Measurements from ENCODE around the gene USP15.

USP15 gene

DNA sequence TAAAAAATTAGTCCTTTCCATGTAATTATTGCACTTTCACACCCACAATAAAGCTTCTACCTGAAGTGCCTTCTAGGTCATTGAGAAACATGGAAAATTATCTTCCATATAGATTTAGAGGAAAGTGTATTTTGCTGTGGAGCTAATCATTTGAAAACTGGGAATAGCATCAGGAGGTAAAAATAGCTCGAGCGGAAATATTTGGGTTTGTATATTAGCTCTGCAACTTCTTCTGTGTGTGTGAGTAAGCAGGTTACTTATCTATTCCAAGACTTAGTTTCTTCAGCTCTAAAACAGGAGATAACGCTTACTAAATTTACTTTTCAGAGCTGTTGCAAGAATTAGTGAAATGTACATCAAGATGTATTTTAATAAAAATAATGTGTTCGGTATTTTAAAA, 111.5 kb downstream of the USP15 start:
- no peak for DNase-seq (ENCODE audit: low read depth)

DNA sequence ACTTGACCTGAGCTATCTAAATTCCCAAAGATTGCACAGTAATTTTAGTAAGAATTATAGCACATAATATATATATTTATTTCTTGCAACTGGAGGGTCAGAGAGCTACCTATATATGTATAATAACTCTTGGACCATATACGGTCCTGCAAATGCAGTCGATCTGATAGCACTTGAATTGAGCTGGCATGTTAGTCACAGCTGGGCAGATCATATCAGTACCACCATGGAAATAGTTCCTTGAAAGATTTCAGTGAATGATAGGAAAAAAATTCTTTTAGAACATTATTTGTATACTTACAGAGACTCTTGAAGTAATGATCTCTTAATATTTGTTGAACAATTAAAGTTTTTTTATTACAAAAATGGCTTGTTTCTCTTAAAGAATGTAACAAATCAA, 111.9 kb downstream of the USP15 start:
- no peak for DNase-seq (ENCODE audit: low read depth)

DNA sequence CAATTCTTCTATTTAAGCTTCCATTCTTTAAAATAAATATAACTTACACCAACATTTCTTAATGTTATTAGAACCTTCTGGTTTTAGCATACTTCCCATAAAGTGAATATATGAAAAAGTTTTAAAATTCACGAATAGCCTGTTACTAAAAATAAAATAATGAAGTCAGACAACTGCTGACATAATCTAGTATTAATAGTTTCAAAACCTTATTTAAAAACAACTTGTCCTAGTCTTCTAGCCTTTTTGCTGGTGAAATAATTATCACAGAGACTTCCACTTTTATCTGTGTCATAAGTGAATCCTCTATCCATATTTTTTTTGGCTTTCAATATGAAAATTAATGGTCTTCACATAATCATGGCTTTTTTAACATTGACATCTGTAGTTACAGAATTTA, 112.6 kb downstream of the USP15 start:
- DNase-seq (ENCODE audit: low read depth), result no peak

DNA sequence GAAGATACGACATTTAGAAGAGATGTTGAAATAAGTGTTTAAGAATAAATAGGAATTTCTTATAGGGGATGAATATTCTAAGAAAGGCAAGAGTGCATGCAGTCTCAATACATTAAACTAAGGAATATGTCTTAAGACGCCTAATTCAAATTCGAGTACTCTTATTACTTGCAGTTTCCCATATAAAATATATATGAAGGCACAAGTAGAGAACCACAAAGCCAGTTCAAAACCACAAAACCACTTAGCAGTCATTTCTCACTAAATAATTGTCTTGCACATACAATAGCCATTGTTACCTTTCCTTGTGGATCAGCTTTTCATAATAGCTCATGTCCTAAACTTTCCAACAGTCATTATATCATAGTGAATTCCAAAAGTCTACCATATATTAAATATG, 115.4 kb downstream of the USP15 start:
- DNase-seq (ENCODE audit: low read depth), result no peak

DNA sequence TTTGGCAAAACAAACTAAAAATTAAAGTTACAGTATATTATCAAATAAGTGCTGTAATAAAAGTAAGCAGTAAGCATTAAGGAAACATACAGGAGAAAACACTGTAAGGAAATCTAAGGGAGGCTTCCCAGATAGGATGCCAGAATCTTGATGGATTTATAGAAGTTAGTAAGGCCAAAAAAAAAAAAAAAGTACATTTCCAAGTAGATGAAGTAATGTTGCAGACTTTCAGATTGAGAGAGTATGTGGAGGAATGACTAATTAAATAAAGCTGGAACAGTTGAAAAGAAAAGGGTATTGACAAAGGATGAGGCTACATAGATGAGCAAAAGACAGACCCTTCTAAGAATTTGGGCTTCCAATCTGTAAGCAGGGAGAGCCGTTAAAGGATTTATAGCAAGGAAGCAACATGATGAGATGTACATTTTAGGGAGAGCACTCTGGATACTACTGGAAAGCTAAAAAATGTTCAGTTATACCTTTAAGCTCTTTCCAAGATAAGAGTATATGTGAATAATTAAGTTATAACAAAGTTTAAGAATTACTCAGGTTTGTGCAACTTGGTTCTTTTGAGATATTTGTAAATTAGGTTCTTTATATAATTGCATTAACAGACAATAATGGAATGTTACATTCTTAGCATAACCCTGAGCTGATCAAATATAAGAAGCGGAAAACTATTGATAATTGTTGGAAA, 119.0 kb downstream of the USP15 start:
- DNase-seq (ENCODE audit: low read depth), result peak; percentile 0

DNA sequence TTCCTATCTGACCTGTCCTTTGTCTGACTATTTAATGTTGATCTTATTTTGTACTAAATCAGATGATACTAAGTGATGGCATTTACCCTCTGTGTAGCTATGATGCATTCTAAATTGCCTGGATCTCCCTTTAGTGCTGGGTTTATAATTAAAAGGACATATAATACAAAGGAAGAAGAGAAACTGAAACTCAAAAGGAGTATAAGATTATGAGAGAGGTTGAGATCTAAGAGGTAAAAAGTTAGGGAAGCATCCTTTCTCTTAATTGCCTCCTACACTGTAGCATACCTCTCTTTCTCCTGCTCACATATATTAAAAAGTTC, 119.5 kb downstream of the USP15 start:
- DNase-seq (ENCODE audit: low read depth), result no peak

DNA sequence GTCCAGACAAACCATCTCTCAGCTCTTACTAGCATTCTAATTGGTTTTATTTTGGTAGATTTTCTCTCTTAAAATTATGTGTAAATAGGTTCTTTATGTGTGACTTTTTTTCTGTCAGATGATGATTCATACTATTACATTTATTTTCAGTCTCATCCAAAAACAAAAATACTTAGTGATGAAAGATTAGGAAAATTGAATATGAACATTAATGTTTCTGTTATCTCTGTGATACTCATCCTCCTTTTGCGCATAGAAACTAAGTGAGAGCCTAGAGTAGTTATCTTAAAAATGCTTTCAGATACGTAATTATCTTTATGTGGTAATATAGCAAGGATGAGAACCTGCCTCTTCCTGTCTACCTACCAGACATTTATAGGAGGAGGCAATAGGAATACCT, 122.3 kb downstream of the USP15 start:
- no peak for DNase-seq (ENCODE audit: low read depth)

DNA sequence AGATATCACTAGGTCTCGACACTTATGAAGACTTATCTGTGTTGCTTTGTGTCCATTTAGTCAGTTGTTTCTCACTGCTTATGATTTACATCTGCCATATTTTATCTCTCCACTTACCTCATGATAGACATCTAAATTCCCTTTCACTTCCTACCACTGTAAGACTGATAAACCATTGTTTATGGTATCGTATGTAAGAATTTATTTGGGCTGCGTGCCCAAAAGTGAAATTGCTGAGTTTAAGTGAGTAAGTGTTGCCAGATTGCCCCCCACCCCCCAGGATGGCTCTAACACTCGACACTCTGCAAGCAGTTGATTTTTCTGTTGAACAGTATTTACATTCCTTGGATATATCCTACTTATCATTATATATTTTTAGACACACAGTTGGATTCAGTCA, 136.5 kb downstream of the USP15 start:
- no peak for DNase-seq (ENCODE audit: low read depth)

DNA sequence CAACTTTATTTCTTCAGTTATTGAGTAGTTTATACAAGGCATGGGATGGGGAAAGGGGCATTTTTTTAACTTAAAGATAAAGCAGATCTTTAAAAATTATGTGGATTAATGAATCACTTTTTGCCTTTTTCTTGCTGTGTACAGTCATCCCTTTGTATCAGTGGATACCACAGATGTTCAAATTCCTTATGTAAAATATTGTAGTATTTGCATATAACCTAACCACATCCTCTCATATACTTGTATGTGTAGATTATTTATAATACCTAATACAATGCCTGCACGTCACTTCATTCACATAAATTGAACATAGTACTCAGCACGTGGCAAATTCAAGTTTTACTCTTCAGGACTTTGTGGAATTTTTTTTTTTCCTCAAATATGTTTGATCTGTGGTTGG, 139.9 kb downstream of the USP15 start:
- DNase-seq (ENCODE audit: low read depth), result no peak

DNA sequence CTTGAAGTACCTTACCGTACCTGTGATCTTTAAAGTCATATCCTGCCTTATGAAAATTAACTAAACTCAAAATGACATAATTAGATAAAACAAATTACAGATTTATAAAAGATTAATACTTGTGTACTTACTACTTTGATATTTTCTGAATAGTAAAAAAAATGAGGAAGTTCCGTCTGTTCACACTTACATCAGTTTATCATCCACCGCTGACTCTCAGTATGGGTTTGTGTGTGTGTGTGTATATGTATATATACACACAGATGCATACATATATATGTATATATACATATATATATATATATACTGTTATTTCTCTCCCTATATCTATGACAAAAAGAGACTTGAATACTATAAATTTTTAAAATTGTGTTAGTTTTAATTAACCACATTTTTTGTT, 141.4 kb downstream of the USP15 start:
- no peak for DNase-seq (ENCODE audit: low read depth)

DNA sequence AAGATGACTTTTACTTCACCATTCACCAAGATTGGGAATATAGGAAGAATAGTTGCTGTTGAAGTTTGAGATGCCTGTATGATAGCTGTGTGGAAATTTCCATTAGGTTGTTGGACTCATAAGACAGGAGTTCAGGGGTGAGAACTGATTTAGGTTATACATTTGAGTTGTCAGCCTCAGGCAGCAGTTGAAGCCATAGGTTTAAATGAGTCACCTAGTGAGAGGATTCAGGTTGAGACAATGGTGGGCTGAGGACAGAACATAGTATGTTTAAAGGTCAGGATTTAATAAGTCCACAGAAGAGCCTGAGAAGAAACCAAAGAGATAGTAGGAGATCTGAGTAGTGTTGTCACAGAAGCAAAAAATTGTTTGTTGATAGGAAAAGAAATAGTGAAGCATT, 142.8 kb downstream of the USP15 start:
- DNase-seq (ENCODE audit: low read depth), result no peak

DNA sequence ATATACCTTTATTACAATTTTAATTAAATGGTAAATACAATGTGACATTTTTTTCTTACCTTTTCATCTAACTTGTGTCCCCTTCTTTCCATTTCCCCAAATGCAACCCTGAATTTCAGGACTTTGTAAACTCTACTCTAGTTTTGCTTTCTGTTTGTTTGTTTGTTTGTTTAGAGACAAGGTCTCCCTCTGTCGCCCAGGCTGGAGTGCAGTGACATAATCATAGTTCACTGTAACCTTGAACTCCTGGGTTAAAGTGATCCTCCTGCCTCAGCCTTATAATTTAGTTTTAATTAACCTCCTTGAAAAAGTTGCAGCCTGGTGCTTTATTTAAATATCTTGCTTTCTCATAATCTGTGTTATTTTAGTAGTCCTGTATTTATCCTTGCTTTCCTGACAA, 147.4 kb downstream of the USP15 start:
- no peak for DNase-seq (ENCODE audit: low read depth)

DNA sequence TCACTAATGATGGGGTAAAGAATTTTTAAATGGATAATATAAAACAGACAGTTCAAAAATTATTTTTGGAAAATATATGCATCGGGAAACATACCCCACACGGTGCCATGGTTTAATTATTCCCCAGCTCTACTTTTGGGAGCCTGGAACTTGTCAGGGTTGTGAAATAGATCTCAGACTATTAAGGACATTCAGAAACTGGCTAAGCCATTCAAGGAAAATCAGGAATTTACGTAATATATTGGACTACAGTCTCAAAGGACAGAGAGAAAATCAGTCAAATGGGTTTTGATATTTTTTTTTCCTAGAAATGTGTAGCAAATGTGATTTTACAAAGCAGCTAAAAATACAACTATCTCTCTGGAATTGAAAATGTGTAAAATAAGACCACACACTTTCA, 148.9 kb downstream of the USP15 start:
- no peak for DNase-seq (ENCODE audit: low read depth)

DNA sequence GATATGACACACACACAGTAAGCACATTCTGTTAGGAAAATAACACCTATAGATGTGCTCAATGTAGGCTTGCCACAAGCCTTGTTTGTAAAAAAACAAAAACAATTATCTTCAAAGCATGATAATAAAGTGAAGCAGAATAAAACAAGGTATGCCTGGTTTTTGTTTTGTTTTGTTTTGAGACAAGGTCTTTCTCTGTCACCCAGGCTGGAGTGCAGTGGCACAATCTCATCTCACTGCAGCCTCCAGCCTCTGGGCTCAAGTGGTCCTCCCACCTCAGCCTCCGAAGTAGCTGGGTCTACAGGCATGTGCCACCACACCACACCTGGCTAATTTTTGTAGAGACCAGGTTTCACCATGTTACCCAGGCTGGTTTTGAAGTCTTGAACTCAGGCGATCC, 154.0 kb downstream of the USP15 start:
- DNase-seq (ENCODE audit: low read depth), result no peak

DNA sequence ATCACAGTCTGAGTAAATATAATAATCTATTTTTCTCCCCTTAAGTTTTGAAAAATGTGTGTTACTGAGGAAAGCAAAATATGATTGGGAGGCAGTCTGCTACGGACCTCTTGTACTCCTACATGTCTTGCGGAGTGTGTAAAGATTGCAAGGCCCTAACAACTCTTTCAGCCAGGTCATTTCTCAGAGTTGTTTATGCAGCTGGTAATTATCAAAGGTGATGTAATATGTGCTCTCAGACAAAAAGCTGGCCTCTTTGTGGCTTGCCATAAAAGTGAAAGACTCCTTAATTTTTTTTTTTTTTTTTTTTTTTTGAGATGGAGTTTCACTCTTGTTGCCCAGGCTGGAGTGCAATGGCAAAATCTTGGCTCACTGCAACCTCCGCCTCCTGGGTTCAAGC, 165.9 kb downstream of the USP15 start:
- peak; percentile 76 for DNase-seq (ENCODE audit: low read depth)

DNA sequence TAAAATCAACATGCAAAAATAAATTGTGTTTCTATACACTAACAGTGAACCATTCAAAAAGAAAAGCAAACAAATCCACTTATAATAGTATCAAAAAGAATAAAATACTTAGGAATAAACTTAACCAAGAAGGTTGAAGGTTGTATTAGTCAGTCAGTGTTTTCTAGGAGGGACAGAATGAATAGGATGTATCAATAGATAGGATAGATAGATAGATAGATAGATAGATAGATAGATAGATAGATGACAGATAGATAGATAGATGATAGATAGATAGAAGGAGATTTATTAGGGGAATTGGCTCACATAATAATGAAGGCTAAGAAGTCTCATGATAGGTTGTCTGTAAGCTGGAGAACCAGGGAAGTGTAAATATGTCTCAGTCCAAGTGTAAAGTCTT, 169.3 kb downstream of the USP15 start:
- no peak for DNase-seq (ENCODE audit: low read depth)

DNA sequence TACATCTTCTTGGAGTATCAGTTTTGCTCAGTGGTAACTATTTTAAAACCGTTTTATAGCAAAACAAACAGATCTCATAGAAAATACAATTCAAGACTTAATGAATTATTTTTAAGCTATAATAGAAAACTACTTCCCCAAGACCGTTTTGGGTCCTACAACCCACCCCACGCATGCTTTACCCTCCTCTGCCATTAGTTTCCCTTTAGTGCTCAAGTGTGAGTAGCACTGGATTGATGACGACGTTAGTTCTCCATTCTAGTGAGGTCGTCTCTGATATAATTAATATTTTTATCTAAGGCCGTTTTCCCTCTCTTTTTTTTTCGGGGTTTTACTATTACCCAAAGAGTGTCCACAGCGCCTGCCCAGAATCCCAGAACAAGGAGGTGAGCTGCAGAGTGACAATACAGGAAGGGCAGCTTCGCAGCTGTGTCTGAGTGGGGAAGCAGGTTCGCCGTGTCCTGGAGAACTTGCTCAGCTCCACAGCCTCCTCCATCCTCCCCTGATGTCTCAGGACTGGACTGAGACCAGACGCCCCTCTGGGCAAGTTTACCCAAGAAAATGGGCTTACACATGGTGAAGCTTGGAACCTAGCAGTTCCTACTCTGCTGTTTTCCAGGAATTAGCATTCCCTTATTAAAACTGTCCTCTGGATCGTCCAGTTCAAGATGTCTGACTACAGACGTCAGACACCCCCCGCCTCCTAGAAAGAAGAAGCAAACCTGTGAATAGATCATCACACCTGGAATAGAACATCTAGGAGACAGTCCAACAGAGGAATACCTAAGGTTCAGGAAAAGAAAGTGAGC, 174.5 kb downstream of the USP15 start:
- no peak for DNase-seq (ENCODE audit: low read depth)

DNA sequence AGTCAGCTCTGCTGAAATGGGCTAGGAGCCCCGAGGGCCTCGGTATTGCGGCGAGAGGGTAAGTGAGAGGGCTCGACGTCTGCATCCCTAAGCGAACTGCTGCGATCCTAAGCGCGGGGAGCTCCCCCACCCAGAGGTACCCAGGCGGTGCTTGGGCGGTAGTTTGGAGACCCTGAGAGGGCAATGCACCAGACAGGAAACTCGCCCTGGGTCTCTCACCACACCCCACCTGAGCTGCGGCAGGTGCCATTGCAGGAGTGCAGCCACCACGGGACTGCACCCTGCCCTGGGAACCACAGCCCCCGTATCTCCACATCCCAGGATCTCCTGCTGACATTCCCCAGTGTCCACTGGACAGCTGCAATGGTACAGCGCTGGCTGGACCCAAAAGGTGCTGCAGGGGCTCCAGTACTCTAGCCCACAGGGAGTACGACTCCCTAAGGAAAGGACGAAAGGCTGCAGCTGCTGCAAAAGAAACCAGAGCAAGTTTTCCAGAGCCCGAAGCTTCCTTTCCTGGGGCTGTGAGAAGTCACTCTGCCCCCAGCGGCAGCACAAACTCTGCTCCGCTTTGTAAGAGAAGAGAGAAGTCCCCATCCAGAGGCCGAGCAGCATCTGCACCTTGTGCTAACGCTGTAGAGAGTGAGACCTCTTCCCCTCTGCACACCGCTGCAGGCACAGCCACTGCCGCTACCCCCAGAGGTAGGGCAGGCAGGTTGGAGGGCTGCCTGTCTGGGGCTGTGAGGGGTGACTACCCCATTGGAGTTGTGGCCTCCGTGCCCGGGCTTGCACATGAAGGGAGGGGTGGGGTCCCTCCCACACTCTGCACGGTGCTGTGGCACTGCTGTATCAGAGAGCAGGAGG, 175.3 kb downstream of the USP15 start:
- DNase-seq (ENCODE audit: low read depth), result peak; percentile 51

DNA sequence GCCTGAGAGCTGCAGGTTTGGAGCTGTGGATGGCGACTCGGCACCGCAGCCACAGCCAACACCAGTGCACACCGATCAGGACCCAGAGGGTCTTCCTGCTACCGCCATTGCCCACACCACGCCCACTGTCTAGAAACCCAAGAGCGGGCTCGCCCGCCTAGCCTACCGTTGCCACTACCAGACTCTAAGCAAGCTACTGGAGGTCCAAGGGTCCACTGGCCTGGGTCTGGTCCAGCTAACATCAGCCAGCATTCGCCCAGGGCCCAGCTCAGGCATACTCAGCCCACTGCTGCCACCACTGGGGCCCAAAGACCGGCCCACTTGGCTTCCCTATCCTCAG, 175.9 kb downstream of the USP15 start:
- DNase-seq (ENCODE audit: low read depth), result no peak

DNA sequence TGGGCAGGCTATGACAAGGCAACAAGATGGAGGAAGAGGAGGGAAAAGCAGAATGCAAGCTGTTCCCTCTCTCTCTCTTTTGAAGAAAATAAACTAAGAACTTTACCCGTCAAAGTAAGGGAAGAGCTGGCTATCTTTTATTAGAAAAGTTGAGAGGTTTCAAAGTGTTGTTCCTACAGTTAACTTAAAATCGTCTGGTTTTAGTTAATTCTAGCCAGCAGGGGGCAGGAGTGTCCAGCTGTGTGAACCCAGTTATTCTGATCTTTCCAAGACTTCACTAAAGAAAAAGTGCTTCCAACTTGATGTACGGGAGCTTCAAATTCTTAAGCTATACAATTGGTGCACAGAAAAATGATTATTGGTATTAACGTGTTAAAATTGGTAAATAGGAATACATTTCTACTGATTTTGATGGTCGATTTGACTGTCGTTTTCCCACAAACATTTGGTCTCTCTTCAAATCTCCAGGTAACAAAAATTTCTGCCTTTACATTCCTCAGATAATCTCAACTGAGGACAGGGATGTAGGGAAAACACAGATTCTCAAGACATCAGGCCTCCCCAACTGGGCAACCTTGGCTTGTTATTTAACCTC, 178.0 kb downstream of the USP15 start:
- DNase-seq (ENCODE audit: low read depth), result peak; percentile 48

DNA sequence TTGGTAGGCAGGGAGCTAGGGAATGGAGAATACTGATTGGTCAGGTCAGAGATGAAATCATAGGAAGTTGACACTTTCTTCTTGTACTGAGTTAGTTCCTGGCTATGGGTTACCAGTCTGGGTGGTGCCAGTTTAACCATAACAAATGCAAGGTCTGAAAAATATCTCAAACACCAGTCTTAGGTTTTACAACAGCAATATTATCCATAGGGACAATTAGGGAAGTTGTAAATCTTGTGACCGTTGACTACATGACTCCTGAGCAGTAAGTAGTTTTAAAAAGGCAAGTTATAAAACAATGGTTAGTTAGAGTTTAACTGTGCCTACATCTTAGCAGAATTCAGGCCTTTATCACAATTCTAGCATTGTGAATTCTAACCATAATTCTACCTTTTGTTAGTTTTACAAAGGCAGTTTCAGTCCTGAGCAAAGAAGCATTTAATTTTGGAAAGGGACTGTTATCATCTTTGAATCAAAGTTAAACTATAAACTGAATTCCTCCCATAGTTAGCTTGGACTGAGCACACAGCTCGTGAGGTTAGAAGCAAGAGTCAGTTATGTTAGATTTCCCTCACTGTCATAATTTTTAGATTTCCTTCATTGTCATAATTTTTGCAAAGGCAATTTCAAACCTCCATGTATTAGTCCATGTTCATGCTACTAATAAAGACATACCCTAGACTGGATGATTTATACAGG, 186.7 kb downstream of the USP15 start:
- DNase-seq (ENCODE audit: low read depth), result no peak

DNA sequence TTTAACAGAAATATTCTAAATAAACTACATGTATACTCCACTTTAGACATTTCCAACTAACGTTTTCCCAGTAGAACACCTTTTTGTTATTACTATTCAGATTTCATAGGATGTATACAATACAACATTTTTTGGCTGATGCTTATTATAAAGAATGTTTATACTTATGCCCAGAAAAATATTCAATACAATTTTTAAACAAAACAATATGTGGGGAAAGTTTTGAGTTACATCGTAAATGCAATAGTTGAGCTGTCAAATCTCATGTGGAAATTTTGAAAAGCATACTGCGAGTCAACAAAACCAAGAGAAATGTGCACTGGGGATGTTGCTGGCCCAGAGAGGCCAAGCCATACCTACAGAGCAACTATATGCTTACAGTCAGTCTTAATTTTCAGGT, 188.2 kb downstream of the USP15 start:
- no peak for DNase-seq (ENCODE audit: low read depth)
